ENCODE data around the gene PARD3B. TPM values are rescaled to one million over a fixed set of nuclear protein-coding genes. Genes with fewer than 3 reads are reported as not detected.

The PARD3B gene
- total RNA-seq, 1 experiment from 2014 or later: 6.4 TPM

DNA sequence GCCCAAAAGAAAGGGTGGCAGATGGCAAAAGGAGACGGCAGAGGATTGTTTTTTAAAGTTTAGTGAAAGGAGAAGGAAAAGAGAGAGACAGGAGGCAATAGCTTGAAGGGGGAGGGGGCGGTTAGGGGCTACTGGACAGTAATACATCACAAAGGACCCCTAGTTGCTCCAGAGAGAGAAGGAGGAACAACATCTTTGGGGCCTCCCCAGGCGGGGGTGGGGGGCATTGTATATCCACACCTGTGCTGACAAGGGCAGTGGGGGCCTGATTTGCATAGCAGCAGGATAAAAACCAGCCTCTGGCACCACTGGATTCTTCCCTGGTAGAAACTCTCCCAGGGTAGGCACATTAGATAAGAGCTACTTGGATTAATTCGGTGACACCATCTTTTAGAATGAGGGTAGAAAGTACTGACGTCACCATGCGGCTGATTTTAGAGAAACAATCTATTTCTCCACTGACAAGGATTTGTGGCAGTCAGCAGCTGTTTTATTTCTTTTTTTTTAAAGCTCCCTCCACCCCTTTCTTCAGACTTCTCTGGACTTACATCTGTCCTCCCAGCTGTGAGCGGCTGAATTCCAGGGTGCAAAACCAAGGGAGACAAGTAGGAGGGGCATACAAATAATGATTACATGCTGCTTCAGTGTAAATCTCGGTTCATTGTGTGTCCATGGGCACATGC is 937.3 kb downstream of the PARD3B start:
- H4K5ac ChIP-seq (ENCODE audit: insufficient read length, low read depth, low read length): no peak overlapping the region
- H2AFZ ChIP-seq (ENCODE audit: low read length): no peak overlapping the region
- no peak overlapping the region for H2AK5ac ChIP-seq (ENCODE audit: insufficient read length, low read length)
- H3K23ac ChIP-seq (ENCODE audit: insufficient read length, low read depth, low read length): no peak overlapping the region
- no peak overlapping the region for H2BK12ac ChIP-seq (ENCODE audit: insufficient read length, low read depth, low read length)
- H3K4ac ChIP-seq (ENCODE audit: low read depth, low read length): no peak overlapping the region
- peak overlapping the region; percentile 15 for H3K4me2 ChIP-seq (ENCODE audit: insufficient read depth, insufficient read length, low read length)
- no peaks in the 10 kb centered on the region for H3K79me2 ChIP-seq (ENCODE audit: insufficient read depth, low read length)
- no peak overlapping the region for H2BK15ac ChIP-seq (ENCODE audit: low read depth, low read length)
- no peak overlapping the region for H2BK5ac ChIP-seq (ENCODE audit: insufficient read length, low read length)
- no peak overlapping the region; a peak in 2 of 7 replicates for H3K27ac Mint-ChIP-seq
- H3K18ac ChIP-seq (ENCODE audit: insufficient read length, low read depth, low read length): no peak overlapping the region
- H4K8ac ChIP-seq (replicated peaks; ENCODE audit: insufficient read length, low read depth, low read length): no peak overlapping the region
- peaks cover 0 to 7% (median 3%) of the 10 kb centered on the region in 3 experiments; a peak in 4 of 7 replicates for H3K36me3 Mint-ChIP-seq (ENCODE audit: insufficient read depth in 1 of 3, low read depth in 3 of 3)
- H3K27me3 ChIP-seq (ENCODE audit: insufficient read depth, low read length): no peaks in the 10 kb centered on the region
- no CpG with 5 or more reads among the region's 8 CpGs for WGBS (ENCODE audit: extremely low coverage, insufficient read length, low lambda C conversion rate)
- peaks cover 15% of the 10 kb centered on the region; the same call in 1 of the 2 replicates for H3K4me1 ChIP-seq (ENCODE audit: insufficient read depth, low read length)
- H3T11ph ChIP-seq (ENCODE audit: low read length): no peak overlapping the region
- H3K14ac ChIP-seq (ENCODE audit: insufficient read depth, low read length): no peak overlapping the region
- no peak overlapping the region for H3K9ac ChIP-seq (ENCODE audit: extremely low read depth, insufficient read length, low read length)
- H4K20me1 ChIP-seq (ENCODE audit: control insufficient read depth, insufficient read depth, insufficient read length): no peaks in the 10 kb centered on the region
- H3K4me1 Mint-ChIP-seq: peaks cover under 1 to 3% of the 10 kb centered on the region in 2 experiments
- H3K9me3 Mint-ChIP-seq: peaks cover 0 to 2% of the 10 kb centered on the region in 2 experiments; a peak in 2 of 5 replicates
- TF ChIP-seq, protein P1, sequence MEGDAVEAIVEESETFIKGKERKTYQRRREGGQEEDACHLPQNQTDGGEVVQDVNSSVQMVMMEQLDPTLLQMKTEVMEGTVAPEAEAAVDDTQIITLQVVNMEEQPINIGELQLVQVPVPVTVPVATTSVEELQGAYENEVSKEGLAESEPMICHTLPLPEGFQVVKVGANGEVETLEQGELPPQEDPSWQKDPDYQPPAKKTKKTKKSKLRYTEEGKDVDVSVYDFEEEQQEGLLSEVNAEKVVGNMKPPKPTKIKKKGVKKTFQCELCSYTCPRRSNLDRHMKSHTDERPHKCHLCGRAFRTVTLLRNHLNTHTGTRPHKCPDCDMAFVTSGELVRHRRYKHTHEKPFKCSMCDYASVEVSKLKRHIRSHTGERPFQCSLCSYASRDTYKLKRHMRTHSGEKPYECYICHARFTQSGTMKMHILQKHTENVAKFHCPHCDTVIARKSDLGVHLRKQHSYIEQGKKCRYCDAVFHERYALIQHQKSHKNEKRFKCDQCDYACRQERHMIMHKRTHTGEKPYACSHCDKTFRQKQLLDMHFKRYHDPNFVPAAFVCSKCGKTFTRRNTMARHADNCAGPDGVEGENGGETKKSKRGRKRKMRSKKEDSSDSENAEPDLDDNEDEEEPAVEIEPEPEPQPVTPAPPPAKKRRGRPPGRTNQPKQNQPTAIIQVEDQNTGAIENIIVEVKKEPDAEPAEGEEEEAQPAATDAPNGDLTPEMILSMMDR (conservative IDR thresholded peaks at IDR 0.05): no peak
- DNase-seq: peak; percentile 70
- H3K27ac ChIP-seq (ENCODE audit: insufficient read length, low read depth, low read length): peak overlapping the region; percentile 64
- no peak overlapping the region for H4K91ac ChIP-seq (ENCODE audit: insufficient read length, low read depth, low read length)
- no peaks in the 10 kb centered on the region for H3K27me3 Mint-ChIP-seq (ENCODE audit: low read depth)
- no peak overlapping the region for H3K56ac ChIP-seq (ENCODE audit: insufficient read length, low read depth, low read length)
- no peak overlapping the region for H2BK120ac ChIP-seq (ENCODE audit: low read depth, low read length, poor library complexity, severe bottlenecking)
- peak overlapping the region in 1 of 2 experiments; percentile 4; a peak in 2 of 5 replicates for H3K4me3 Mint-ChIP-seq
- no peaks in the 10 kb centered on the region for H3K9me3 ChIP-seq (ENCODE audit: control insufficient read depth, low read depth, low read length)
- H2BK20ac ChIP-seq (ENCODE audit: low read depth, low read length, poor library complexity, severe bottlenecking): no peak overlapping the region
- H3K23me2 ChIP-seq (ENCODE audit: insufficient read length, low read depth, low read length, poor library complexity, severe bottlenecking): no peaks in the 10 kb centered on the region
- no peaks in the 10 kb centered on the region for H3K79me1 ChIP-seq (ENCODE audit: insufficient read depth, low read depth, low read length, poor library complexity, severe bottlenecking)

All from H9 (cell line).